Amniotic epithelial cell (primary cell): ENCODE data around the gene DAB2IP.
"Not testable (repeated sequence)": the region's sequence is repeated elsewhere in the genome, so short reads cannot be mapped to it uniquely, and the experiment has no call there.

Experiments
- DNase-seq: peaks from one replicate; pipeline ENCODE4 v3.0.0-alpha.2; 2010; ENCODE audit warnings: low read depth

DAB2IP gene

DNA sequence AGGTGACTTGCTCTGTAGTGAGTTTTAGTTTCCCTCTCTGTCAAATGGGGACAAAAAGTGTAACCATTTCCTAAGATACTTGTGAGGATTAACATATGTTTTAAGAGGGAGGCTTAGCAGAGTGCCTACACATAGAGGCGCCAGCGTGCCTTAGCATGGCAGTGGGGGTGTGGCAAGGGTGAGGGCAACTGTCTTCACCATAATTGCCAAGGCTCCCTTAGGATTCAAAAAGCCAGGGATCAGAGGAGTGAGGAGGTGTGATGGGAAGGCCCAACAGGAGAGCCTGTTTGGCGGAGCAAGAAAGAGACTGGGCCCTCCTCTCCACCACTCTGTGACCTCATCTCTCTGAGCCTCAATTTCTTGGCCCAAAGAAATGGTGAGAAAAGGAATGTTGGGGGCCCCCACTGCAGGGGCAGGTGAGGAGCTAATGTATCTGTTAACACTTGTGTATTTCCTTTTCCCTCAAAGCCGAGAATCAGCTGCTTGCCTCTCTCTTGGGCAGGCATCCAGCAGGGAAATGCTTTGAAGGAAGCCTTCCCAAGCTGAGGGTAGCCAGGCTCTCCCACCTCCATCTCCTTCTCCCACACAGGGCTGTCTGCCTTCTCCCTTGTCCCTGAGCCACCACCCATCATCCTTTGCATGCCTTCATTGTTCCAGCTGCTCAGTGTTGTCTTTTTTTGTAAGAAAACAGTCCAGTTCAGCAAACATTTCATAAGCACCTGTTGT is 76.0 kb downstream of the DAB2IP start:
- no peak for DNase-seq

DNA sequence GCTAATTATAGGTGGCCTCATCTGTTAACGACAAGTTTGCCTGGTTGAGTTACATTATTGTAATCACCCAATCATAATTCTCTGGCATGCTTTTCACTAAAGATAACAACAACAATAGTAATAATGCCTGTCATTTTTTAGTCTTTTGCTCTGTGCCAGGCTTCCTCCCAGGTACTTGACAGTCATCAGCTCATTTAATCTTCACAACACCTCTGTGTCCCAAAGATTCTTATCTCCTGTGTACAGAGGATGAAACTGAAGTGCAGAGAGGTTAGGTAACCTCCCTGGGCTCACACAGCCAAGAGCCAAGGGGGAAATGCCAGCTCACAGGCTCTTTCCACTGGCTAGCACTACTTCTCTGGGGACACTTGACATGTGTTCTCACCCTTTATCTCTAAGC is 77.5 kb downstream of the DAB2IP start:
- DNase-seq: no peak

DNA sequence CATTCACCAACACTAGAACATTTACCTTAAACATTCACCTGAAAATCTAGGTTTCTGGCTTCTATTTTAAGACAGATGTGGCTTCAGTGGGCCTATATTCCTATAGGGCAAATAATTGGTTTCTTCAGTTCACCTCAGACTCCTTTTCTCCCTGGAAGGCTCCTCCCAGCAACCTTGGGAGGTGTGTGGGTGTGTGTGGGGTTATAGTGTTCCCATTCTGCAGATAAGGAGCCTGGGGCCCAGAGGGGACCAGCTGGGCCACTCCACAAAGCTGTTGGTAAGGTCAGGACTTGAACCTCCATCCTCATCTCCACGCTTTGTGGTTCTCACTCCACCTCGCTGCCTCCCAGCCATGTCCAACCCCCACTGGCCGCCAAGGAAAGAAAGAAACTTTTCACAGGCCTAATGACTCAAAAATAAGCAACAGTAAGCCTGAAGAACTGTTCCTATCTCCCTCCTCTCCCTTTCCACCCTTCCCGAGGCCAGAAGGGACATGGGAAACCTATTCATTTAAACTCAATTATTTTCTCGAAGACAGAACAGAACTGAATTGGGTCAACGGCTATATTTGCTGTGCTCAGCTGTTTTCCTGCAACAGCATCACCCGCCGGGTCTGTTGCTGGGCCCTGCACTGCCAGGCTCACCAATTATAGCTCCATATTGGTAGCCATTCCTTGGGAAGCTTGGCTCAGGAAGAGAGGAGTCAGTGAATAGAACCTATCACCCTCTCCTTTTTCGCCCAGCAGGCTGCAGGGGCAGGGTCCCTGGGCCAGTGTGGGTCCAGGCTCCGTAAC is 78.5 kb downstream of the DAB2IP start:
- no peak for DNase-seq

DNA sequence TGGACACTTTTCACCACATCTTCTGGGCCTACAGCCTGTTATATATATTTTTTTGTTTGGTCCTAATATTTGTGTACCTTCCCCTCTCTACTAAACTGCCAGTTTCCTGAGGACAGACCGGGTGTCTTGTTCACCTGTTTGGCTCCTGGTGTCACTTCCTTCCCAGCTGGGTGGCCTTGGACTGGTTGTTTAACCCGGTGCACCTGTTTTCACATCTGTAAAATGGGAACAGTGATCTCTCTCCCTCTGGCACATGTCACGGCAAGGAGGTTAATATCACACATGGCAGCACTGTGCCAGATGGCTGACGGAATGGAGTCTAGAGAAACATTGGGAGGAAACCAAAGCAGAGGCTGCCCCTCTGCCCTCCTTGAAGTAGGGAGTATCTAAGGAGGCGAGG is 79.7 kb downstream of the DAB2IP start:
- no peak for DNase-seq

DNA sequence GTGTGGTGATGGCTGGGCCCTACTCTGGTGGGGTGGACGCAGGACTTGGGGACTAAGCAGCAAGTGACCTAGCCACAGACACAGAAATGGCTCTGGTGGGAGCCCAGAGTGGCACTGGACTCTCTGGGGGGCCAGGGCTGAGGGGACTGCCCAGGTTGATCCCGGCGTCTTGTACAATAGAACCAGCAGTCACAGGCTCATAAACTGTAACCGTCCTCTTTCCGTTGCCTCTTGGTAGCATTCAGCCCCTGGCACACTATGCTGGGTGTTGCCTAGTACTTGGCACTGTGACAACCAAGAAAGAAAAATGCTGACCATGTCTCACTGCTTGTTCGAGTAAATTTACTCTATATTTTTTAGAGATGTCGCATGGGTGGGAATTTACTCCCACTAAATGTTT is 80.5 kb downstream of the DAB2IP start:
- no peak for DNase-seq

DNA sequence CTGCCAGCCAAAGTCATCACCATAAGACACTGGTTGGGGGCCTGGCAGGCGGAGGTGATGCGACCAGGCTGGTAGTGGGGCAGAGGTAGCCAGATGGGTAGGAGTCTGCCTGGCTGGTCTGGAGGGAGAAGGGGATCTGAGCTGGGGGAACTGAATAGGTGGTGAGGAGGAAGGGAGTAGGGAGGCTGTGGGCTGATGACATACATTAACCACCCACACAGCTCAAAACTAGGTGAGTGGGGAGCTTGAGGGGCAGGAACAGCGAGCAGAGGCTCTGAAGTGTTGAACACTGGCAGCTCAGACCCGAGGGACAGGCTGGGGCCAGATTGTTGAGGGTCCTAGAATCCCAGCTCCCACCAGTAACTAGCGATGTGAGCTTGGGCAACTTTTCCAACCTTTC is 81.0 kb downstream of the DAB2IP start:
- DNase-seq: no peak

DNA sequence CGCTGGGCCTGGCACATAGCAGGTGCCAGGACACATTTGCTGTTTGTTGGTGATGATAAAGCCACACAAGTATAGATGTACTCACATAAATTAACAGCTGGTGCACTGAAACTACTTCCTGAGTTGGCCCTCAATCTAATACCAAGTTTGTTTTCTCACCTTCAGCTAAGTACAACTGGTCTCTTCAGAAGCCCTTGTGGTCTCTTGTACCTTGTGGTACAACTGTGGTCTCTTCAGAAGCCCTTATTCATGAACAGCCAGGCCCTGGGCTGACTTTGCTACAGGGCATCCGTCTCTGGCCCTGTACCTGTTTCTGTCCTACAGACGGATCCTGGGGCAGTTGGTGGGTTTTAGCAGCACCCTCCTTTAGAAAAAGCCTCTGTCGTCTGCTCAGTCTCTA is 81.5 kb downstream of the DAB2IP start:
- no peak for DNase-seq

DNA sequence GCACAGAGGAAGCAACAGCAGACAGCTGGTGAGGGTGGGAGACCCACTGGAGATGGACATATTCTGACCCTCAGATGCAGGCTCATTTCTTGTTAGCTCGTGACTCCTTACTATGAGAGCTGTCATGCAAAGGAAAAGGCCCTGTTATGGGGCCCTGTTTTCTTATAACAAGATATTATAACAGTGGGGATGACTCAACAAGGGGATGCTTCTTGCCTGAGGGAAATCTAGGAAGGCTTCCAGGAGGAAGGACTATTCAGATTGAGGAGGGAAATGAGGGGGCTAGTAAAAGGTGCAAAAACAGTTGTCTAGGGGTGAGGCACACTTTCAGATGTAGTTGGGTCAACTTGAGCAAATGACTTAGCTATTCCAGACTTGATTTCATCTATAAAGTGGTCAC is 83.0 kb downstream of the DAB2IP start:
- DNase-seq: no peak

DNA sequence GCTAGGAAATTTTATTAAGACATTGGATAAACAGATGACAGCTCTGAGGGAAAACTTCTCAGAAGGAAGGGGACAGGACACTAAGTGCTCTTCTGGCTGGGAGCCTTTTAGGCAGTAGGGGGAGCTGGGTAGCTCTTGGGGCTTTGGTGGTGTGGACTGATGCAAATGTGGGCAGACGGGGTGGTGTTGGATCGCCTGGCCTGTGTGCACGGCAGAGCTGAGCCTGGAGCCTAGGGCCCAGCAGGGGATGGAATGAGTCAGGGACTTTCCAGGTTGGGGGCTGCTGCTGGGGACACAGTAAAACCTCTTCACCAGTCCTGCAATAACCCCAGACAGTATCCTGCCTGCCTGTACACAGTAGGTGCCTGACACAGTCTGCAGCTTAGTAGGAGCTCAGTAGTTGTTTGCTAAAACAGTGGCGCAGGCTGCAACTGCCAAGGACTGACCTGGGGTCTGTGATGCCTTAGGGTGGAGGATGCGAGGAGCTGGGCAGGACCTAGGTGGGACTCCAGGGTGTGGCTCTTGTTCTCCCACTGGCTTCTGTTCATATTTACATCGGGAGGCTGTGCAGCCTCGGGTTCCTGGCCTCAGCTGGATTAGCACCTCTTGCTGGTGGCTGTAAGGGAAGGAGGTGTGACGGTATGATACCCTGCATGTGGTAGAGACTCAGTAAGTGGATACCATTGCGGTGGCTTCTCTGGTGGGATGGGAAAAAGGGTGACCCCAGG is 83.8 kb downstream of the DAB2IP start:
- DNase-seq: peak; percentile 53

DNA sequence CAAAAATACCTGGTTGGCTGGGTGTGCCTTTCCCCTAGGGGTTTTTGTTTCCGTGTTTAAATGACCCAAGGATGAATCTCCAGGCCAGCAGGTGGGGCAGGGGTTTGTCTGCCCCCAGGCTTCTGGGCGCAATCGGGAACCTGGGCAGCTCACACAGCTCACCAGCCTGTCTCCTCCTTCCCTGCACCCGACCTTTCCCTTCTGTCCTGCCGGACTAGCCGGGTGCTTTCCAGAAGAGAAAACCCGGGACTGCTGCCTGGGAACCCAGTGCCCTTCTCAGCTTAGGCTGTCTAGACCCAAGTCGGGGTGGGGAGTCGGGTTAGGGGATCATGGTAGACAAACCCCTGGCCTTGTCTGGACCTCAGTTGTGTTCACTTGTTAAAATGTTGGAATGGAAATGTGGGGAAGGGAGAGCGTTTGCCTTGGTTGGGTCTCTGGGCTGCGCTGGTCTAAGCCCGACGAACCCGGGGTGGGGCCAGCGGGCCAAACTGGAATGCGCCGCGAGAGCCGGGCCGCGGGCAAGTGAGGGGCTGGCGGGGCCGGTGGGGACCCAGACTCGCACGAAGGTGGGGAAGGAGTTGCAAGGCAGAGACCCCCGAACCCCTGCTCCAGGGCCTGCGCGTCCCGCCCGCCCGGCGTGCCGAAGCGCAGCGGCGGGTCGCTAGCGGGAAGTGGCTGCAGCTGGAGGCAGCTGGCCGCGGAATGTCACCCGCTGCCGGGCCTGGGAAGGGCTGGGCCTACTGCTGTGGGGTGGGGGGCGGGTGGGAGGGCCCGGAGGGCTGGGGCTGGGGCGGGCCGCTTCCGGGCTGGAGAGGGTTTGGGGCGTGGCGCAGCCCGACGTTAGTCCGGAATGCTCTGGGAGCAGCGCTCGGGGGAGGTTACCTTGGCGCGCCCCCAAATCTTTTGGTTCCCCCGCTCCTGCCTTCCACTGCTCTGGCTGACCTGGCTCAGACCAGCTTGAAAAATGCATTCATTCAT is 84.6 kb downstream of the DAB2IP start:
- DNase-seq: no peak

DNA sequence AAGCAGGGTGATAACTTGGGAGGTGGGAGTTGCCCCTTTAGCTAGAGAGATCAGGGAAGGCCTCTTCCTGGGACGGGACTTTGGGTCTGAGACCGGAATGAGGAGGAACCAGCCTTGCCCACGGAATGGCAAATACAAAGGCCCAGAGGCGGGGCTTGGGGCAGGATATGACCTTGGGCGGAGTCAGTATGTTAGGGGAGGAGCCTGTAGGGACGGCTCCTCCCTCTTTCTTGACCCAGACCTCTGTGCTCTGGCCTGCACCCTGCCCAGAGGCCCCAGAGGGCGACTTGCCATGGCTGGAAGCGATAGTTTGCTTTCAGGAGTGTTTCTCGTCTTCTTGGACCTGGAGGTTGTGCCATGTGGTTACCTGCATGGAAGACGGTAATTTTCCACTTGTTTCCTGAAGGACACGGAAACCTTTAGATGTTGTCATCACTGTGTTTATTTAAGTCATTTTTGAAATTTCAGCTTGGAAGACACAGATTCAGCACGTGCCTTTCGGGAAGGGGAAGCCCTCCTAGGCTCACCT is 85.6 kb downstream of the DAB2IP start:
- no peak for DNase-seq

DNA sequence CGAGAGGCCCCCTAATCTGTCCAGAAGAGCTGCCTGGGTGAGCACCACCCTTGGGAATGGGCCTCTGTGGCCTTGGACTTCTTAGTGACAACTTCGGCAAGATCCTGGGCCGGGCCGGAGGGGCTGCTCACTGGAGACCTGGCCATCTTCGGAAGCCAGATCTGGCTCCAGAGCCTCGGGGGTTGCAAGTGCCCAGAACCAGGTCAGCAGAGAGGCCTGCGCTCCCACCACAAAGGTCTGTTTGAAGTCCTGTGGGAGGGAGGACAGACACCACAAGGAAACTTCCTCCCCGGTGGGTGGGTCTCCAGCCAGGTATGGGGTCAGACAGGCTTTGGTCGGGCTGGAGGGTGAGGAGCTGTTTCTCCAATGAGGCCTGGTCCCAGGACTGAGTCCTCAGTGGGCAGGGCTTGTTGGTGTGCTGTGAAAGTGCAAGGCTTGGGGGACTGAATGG is 86.1 kb downstream of the DAB2IP start:
- DNase-seq: no peak

DNA sequence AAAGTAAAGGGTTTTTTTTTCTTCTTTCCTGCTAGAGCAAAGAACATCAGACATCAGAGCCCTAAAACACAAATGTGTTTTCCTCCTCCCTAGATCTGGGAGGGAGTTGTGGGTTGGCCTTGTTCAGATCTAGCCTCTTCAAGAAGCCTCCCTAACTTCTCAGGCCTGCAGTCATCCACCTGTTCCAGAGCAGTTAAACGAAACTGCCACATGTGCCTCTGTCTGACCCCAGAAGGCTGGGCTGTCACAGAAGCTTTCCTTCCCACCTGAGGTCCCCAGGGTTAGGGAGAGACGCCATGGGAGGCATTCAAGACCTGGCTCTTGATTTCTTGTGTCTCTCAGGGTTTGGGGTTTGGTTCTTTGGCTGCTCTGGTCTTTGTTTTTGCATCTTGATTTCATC is 87.0 kb downstream of the DAB2IP start:
- no peak for DNase-seq

DNA sequence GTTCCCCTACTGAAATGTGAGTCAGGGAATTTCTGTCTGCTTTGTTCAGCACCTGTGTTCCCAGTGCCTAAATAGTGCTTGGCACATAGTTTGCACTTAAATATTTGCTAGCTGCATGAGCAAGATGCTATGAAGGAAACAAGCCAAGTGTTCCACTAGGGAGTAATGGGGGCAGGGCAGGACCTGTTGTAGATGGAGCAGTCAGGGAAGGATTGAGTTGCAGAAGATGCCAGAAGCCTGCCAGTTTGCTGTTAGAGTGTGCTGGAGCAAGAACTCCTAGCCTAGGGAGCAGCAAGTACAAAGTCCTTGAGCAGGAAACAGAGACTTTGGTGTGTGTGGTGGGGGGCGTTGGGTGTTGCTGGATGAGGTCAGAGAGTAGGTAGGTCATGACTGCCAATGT is 87.5 kb downstream of the DAB2IP start:
- DNase-seq: no peak

DNA sequence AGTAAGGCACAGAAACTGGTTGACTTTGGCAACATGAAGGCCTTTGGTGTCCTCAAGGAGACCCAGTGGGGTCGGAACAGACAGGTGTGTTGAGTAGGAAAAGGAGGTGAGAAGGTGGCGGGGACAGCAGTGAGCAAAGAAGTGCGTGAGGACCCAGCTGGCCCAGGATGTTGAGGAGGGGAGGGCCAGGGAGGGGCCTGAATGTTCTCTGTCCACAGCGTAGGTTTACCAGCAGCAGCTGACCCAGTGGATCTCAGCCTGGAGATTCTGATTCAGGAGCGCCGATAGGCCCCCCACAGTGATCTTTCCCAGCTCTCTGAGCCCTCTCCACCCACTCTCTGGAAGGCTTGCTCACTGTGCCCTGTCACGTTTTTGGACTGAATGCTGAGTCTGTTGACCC is 88.5 kb downstream of the DAB2IP start:
- no peak for DNase-seq

DNA sequence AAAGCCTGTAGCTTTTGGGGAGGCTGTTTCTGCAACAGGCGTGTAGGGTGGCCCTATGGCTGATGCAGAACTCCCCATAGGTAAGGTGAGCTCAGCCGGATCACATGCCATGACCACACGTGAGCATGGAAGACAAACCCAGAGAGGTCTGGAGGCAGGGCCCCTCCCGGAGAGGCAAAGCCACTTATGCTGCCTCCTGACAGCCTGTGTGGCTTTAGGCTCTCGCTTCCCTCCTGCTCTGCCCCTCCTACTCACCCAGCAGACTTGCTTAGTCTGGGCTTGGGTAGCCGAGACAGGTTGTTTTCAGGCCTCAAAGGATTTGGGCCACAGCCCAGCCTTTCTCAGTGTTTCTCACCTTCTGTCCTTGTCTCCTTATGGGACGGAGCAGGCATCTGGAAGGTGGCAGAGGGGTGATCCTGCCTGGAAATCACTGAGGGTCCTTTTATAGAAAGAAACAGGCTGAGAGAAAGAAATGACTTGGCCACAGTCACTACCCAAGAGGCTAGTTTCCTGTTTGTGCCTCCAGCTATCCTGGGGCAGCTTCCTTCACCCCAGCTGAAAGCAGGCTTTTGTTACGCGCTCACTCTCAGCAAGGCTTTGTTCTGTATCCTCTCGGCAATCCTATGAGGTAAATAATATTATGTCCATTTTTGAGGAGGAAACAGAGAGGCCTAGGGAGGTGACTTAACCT is 89.9 kb downstream of the DAB2IP start:
- DNase-seq: no peak

DNA sequence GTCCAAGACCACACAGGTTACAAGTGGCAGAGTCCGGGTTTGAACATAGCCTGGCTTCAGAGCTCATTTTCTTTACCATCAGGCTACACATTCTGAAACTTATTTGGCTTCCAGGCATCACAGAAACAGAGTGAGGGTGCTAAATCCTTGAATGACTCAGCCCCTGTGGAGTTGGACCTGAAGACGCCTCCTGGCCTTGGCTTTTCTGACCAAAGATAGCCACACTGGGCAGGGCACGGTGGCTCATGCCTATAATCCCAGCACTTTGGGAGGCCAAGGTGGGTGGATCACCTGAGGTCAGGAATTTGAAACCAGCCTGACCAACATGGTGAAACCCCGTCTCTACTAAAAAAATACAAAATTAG is 90.5 kb downstream of the DAB2IP start:
- not testable (repeated sequence) for DNase-seq

DNA sequence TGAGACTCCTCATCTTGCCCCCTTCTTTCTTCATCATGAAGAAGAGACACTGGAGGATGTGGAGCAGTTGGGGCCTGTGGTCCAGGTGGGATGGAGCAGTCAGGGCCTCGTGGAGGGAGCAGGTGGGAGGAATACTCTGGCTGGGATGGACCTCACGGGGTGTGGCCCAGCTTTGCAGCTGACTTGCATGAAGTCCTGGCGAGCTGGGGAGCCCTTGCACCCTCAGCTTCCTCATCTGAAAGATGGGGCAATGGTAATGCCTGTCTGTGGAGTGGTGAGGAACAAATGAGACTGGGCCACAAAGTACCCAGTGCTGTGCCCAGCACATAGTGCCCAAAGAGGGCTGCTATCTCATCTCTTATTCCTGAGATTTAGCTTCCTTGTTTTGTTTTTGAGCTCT is 91.5 kb downstream of the DAB2IP start:
- DNase-seq: no peak

DNA sequence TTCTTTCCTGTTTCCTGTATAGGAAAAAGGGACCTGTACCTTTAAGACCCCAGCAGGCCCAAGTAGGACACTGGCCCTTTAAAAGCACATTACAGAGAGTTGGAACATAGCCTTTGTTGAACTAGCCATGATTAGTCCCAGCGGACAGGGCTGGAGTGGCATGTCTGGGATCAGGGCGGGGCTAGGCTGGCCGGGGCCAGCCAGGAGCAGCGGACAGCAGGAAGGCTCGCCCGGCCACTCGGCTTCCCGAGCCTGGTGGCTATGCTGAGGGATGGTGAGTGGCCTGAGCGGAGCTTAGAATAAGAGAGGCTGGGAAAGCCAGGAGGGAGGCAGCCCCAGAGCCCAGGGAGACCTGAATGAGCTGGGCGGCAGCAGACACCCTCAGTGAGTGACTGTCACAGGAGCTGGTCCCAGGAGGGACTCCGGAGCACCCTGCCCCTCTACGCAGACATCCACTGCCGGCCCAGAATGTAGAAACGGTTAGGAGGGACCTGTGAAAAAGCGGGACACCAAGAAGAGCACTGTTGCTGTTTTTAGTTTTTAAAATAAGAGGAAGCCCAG is 92.1 kb downstream of the DAB2IP start:
- DNase-seq: peak; percentile 72

DNA sequence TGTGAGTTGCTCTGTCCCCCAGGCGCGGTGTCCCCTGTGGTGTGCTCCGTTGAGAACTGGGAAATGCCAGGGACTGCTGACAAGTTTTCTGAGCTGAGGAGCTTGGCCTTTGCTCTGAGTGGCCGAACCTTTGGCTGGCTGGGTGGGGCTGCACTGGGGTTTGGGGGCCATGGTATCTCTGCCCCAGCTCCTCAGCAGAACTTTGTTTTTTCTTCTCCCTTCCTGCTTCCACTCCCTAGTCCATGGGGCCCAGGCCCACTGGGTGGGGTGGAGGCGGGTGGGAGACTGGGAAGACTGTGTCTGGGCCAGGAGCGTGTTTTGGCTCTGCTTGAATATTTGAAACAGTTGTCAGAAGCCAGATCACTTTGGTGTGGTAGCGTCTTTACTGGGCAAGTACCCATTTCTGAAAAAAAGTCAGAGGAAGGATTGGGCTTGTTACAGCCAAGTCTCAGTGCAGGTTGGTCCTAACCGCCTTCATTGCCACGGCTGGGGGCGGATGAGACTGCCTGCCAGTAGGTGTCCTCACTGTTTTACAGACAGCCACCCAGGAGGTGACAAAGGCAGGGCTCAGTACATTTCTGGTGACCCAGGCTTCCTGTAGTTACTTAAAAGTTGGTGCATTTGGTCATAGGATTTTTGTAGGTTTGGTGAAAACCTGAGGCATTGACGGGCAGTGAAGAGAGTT is 92.7 kb downstream of the DAB2IP start:
- no peak for DNase-seq
